Brain pericyte (primary cell): ENCODE measurements around the gene VEGFA.

ENCODE experiments used
- DNase-seq: peaks from one replicate; pipeline ENCODE4 v3.0.0-alpha.2; 2012; ENCODE audit warnings: low read depth, low spot score

VEGFA gene

GRCh38 chr6:43821101-43821886 lies 51.3 kb downstream of the VEGFA start:
- no peak for DNase-seq

- no peak for DNase-seq
These were observed 53.4 kb downstream of the VEGFA start for GRCh38 chr6:43823390-43823789.

GRCh38 chr6:43823879-43824702 lies 54.1 kb downstream of the VEGFA start:
- DNase-seq: no peak

- DNase-seq: no peak
These were observed 54.7 kb downstream of the VEGFA start for GRCh38 chr6:43824703-43825064.

- DNase-seq: no peak
These were observed 55.4 kb downstream of the VEGFA start for GRCh38 chr6:43825187-43826115.

- no peak for DNase-seq
These were observed 56.7 kb downstream of the VEGFA start for GRCh38 chr6:43826730-43827129.

- no peak for DNase-seq
These were observed 57.9 kb downstream of the VEGFA start for GRCh38 chr6:43827898-43828297.

GRCh38 chr6:43828711-43829110 lies 58.7 kb downstream of the VEGFA start:
- DNase-seq: no peak

- DNase-seq: no peak
These were observed 59.5 kb downstream of the VEGFA start for GRCh38 chr6:43829470-43829869.

- no peak for DNase-seq
These were observed 60.8 kb downstream of the VEGFA start for GRCh38 chr6:43830775-43831174.

GRCh38 chr6:43831191-43831590 lies 61.2 kb downstream of the VEGFA start:
- DNase-seq: no peak

GRCh38 chr6:43833223-43833995 lies 63.4 kb downstream of the VEGFA start:
- no peak for DNase-seq

- DNase-seq: no peak
These were observed 64.0 kb downstream of the VEGFA start for GRCh38 chr6:43833996-43834390.

- DNase-seq: no peak
These were observed 64.6 kb downstream of the VEGFA start for GRCh38 chr6:43834528-43835155.

- no peak for DNase-seq
These were observed 65.9 kb downstream of the VEGFA start for GRCh38 chr6:43835872-43836419.
